Measurements from ENCODE around the gene DEPDC4.
"Not testable (repeated sequence)": the region's sequence is repeated elsewhere in the genome, so short reads cannot be mapped to it uniquely, and the experiment has no call there.

- TF ChIP-seq, protein P1, sequence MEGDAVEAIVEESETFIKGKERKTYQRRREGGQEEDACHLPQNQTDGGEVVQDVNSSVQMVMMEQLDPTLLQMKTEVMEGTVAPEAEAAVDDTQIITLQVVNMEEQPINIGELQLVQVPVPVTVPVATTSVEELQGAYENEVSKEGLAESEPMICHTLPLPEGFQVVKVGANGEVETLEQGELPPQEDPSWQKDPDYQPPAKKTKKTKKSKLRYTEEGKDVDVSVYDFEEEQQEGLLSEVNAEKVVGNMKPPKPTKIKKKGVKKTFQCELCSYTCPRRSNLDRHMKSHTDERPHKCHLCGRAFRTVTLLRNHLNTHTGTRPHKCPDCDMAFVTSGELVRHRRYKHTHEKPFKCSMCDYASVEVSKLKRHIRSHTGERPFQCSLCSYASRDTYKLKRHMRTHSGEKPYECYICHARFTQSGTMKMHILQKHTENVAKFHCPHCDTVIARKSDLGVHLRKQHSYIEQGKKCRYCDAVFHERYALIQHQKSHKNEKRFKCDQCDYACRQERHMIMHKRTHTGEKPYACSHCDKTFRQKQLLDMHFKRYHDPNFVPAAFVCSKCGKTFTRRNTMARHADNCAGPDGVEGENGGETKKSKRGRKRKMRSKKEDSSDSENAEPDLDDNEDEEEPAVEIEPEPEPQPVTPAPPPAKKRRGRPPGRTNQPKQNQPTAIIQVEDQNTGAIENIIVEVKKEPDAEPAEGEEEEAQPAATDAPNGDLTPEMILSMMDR (IDR thresholded peaks at IDR 0.05; ENCODE audit: low read length): not testable (repeated sequence)
- TF ChIP-seq EZH2phosphoT487 (IDR thresholded peaks at IDR 0.05; ENCODE audit: low read length); EZH2 (optimal IDR thresholded peaks at IDR 0.05; ENCODE audit: low read depth, low read length): not testable (repeated sequence)
These were observed 17.7 kb upstream of the DEPDC4 start for GRCh38 chr12:100284556-100284955.

Measured in MM.1S (cell line).